IMR-90 (cell line): ENCODE results near the gene PKD1L1. TPM values are rescaled to one million over a fixed set of nuclear protein-coding genes. Genes with fewer than 3 reads are reported as not detected.

ENCODE experiments used
- ATAC-seq: fragments of 200-7000 bp; cut with Tn5 transposase; 2 replicates; pipeline ENCODE4 v1.9.1; 2020; ENCODE audit warnings: low read depth, mild to moderate bottlenecking, moderate library complexity
- BruUV-seq: library from RNA; stranded (reverse); fragments of 400-500 nt; replicated peaks from 2 replicates; lab custom pipeline; 2021; lab: Mats Ljungman, UMichigan
- CTCF ChIA-PET: fragments of 300-600 bp; formaldehyde crosslinking; extraction: SDS; loops from one replicate; lab custom pipeline; 2021; ENCODE audit warnings: antibody characterized with exemption; lab: Yijun Ruan, JAX
- POLR2A ChIA-PET: fragments of 300-600 bp; sonication (Branson Sonifier 250); formaldehyde crosslinking; loops from one replicate; lab custom pipeline; 2022; ENCODE audit warnings: antibody characterized with exemption; ENCODE audit not compliant: unreplicated experiment; lab: Charles Lee
- DNase-seq: peaks from one replicate; pipeline ENCODE4 v3.0.0; 2013
- H2AFZ ChIP-seq: replicated peaks from 2 replicates; pipeline ENCODE3; 2013; ENCODE audit warnings: low read length, mild to moderate bottlenecking; ENCODE audit not compliant: poor library complexity
- H2AK5ac ChIP-seq: 2 replicates; pipeline ENCODE4 v1.6.1; 2013; ENCODE audit warnings: low read depth, low read length, inconsistent platforms
- H2AK9ac ChIP-seq: replicated peaks from 2 replicates; pipeline ENCODE3; 2013; ENCODE audit warnings: mild to moderate bottlenecking, low read depth, low read length, moderate library complexity; ENCODE audit not compliant: poor library complexity
- H2BK120ac ChIP-seq: 2 replicates; pipeline ENCODE4 v1.6.1; 2013; ENCODE audit warnings: low read depth, low read length, inconsistent platforms
- H2BK15ac ChIP-seq: 3 replicates; pipeline ENCODE4 v1.6.1; 2013; ENCODE audit warnings: low read depth, low read length, inconsistent platforms
- H2BK20ac ChIP-seq: 2 replicates; pipeline ENCODE4 v1.6.1; 2013; ENCODE audit warnings: low read depth, mild to moderate bottlenecking, inconsistent platforms, low read length, moderate library complexity
- H2BK5ac ChIP-seq: 2 replicates; pipeline ENCODE4 v1.6.1; 2013; ENCODE audit warnings: mild to moderate bottlenecking, low read depth, low read length, inconsistent platforms; ENCODE audit not compliant: poor library complexity, severe bottlenecking
- H3K14ac ChIP-seq: replicated peaks from 2 replicates; pipeline ENCODE4 v1.6.1; 2013; ENCODE audit warnings: low read depth, low read length, inconsistent platforms
- H3K18ac ChIP-seq: 2 replicates; pipeline ENCODE4 v1.6.1; 2013; ENCODE audit warnings: low read depth, low read length, control low read depth
- H3K23ac ChIP-seq: 2 replicates; pipeline ENCODE4 v1.6.1; 2013; ENCODE audit warnings: low read depth, low read length, inconsistent platforms
- H3K27ac ChIP-seq: 2 replicates; pipeline ENCODE4 v1.5.1; 2013; ENCODE audit warnings: mild to moderate bottlenecking, control low read depth, low read length; ENCODE audit not compliant: insufficient read depth
- H3K27me3 ChIP-seq: 2 replicates; pipeline ENCODE4 v1.6.1; 2013; ENCODE audit warnings: low read length; ENCODE audit not compliant: control insufficient read depth, insufficient read depth
- H3K36me3 ChIP-seq: 2 replicates; pipeline ENCODE4 v1.6.1; 2013; ENCODE audit warnings: low read length, mixed read lengths; ENCODE audit not compliant: control insufficient read depth, insufficient read depth
- H3K4ac ChIP-seq: 2 replicates; pipeline ENCODE4 v1.6.1; 2013; ENCODE audit warnings: low read depth, low read length, inconsistent platforms
- H3K4me1 ChIP-seq: 2 replicates; pipeline ENCODE4 v1.6.1; 2013; ENCODE audit warnings: low read length, mixed read lengths; ENCODE audit not compliant: control insufficient read depth, insufficient read depth
- H3K4me2 ChIP-seq: 2 replicates; pipeline ENCODE4 v1.6.1; 2013; ENCODE audit warnings: low read depth, mild to moderate bottlenecking, control low read depth, low read length, moderate library complexity
- H3K4me3 ChIP-seq: 2 replicates; pipeline ENCODE4 v1.5.1; 2013; ENCODE audit warnings: low read depth, mild to moderate bottlenecking, control low read depth, low read length, moderate library complexity; ENCODE audit not compliant: insufficient read depth
- H3K56ac ChIP-seq: 2 replicates; pipeline ENCODE4 v1.6.1; 2013; ENCODE audit warnings: low read length, inconsistent platforms; ENCODE audit not compliant: insufficient read depth; ENCODE audit errors: extremely low read depth
- H3K79me1 ChIP-seq, 2 experiments: 2 replicates each; pipeline ENCODE4 v1.6.1; 2013; ENCODE audit warnings: low read length in 2 of 2, inconsistent platforms in 1 of 2, low read depth in 1 of 2
- H3K9ac ChIP-seq: 2 replicates; pipeline ENCODE4 v1.6.1; 2013; ENCODE audit warnings: low read depth, low read length, control low read depth
- H3K9me1 ChIP-seq: 2 replicates; pipeline ENCODE4 v1.6.1; 2013; ENCODE audit warnings: low read length, inconsistent platforms; ENCODE audit not compliant: insufficient read depth
- H3K9me3 ChIP-seq: 2 replicates; pipeline ENCODE4 v1.6.1; 2013; ENCODE audit warnings: low read length; ENCODE audit not compliant: control insufficient read depth, insufficient read depth
- H4K20me1 ChIP-seq: 2 replicates; pipeline ENCODE4 v1.6.1; 2013; ENCODE audit warnings: low read length, inconsistent platforms; ENCODE audit not compliant: insufficient read depth
- H4K5ac ChIP-seq: 2 replicates; pipeline ENCODE4 v1.6.1; 2013; ENCODE audit warnings: mild to moderate bottlenecking, low read depth, low read length, control low read depth
- H4K8ac ChIP-seq, 2 experiments: 2 replicates each; pipeline ENCODE4 v1.6.1; 2013; ENCODE audit warnings: low read depth in 2 of 2, low read length in 2 of 2, control low read depth in 1 of 2, inconsistent platforms in 1 of 2
- H4K91ac ChIP-seq: 2 replicates; pipeline ENCODE4 v1.6.1; 2013; ENCODE audit warnings: low read depth, low read length, inconsistent platforms; ENCODE audit not compliant: insufficient read depth
- CEBPB ChIP-seq: IDR thresholded peaks from 2 replicates; pipeline ENCODE4 v1.6.1; 2012; ENCODE audit warnings: low read depth, low read length, improper control_type of control experiment
- WGBS, 2 experiments: methylation state at CpG; one replicate each; pipeline versions ENCODE4 v1.1.5 to v1.1.7; 2013; ENCODE audit warnings: missing lambda C conversion rate in 2 of 2; ENCODE audit not compliant: insufficient read length in 1 of 2; ENCODE audit errors: extremely low coverage in 2 of 2; 5-methylcytosine and 5-hydroxymethylcytosine counted together
- dilution Hi-C: fragments of 300-500 bp; cut with HindIII; formaldehyde crosslinking; loops from one replicate; pipeline ENCODE4 v1.14.3; 2018; ENCODE audit warnings: low sequenced_read_pairs; ENCODE audit not compliant: unreplicated experiment
- in situ Hi-C: fragments of 300-500 bp; cut with MboI; formaldehyde crosslinking; loops from 3 replicates; pipeline ENCODE4 v1.14.3; 2019; ENCODE audit warnings: low sequenced_read_pairs, inconsistent platforms, mixed read lengths
- intact Hi-C: fragments of 100-400 bp; cut with micrococcal nuclease; formaldehyde crosslinking; loops from 2 replicates; pipeline ENCODE4 v1.10.0; 2022
- polyA plus RNA-seq, 3 experiments: library from polyadenylated mRNA; depleted of rRNA; stranded (reverse); fragments of >200 nt; gene quantifications; 2 replicates each; pipeline ENCODE4 v1.2.3, GENCODE V29; 2012; ENCODE audit warnings: low replicate concordance in 1 of 3
- total RNA-seq: library from RNA; depleted of rRNA; stranded (reverse); fragments of >200 nt; gene quantifications from 2 replicates; pipeline ENCODE4 v1.2.3, GENCODE V29; 2012

PKD1L1 gene
- total and polyA plus RNA-seq, 2 of the 4 experiments (the other 2 are of a cell fraction) = under 0.01 to 0.15 TPM

DNA sequence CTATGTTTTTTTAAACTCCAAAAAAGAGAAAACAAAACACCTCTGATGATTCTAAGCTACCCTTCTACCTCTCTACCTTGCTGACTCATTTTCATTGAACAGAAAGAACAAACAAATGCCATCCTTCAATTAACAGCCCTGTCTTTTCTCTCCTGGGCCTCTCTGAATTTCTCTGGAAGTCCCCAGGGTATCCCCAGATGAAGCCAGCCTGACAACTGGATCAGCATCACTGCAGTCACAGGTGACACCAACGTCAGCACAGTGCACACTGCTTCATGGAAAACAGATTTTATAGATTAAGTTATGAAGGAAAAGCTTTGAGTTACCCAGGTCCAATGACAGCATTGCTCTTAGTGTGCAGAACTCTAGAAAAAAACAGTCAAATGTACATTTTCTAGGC lies 25.5 kb upstream of the PKD1L1 start:
- dilution Hi-C loops (no loop called here), in situ Hi-C loops (no loop called here), intact Hi-C loops (no loop called here)
- CTCF ChIA-PET = interaction anchor here (0.7 kb wide), 1 partner anchor 13 kb away, joined by 3 read pairs; no protein-coding TSS in a partner anchor
- Histone ChIP-seq H4K91ac (no peak overlapping the region), H2BK120ac (no peak overlapping the region), H2AK9ac (no peak overlapping the region), H3K79me1 (peaks cover 25 to 41% of the 10 kb centered on the region in 2 experiments), H3K4ac (no peak overlapping the region), H3K27ac (no peak overlapping the region), H3K36me3 (peaks cover 36% of the 10 kb centered on the region), H3K4me3 (no peak overlapping the region), H3K9me3 (no peaks in the 10 kb centered on the region), H3K14ac (no peak overlapping the region), H3K23ac (no peak overlapping the region), H3K56ac (no peak overlapping the region), H3K9me1 (no peaks in the 10 kb centered on the region), H2AK5ac (no peak overlapping the region), H3K18ac (no peak overlapping the region), H2BK20ac (no peak overlapping the region), H3K4me1 (peaks cover 7% of the 10 kb centered on the region), H3K9ac (no peak overlapping the region), H4K20me1 (no peaks in the 10 kb centered on the region; the same call in 1 of the 2 replicates), H4K5ac (no peak overlapping the region), H2BK15ac (no peak overlapping the region), H3K4me2 (no peak overlapping the region), H2BK5ac (no peak overlapping the region), H3K27me3 (no peaks in the 10 kb centered on the region), H2AFZ (no peak overlapping the region), H4K8ac (no peak overlapping the region)
- POLR2A ChIA-PET = no interaction called here
- no peak for ATAC-seq
- WGBS, 2 experiments = no CpG with 5 or more reads among the region's 1 CpG
- no TSS peak for BruUV-seq
- DNase-seq = no peak
- TF ChIP-seq CEBPB = no peak
